ENCODE data around the gene ATF2. TPM values are rescaled to one million over a fixed set of nuclear protein-coding genes. Genes with fewer than 3 reads are reported as not detected.

Gene ATF2
- total RNA-seq, 2 experiments from 2014 or later, result 42.9 to 48.4 TPM

DNA sequence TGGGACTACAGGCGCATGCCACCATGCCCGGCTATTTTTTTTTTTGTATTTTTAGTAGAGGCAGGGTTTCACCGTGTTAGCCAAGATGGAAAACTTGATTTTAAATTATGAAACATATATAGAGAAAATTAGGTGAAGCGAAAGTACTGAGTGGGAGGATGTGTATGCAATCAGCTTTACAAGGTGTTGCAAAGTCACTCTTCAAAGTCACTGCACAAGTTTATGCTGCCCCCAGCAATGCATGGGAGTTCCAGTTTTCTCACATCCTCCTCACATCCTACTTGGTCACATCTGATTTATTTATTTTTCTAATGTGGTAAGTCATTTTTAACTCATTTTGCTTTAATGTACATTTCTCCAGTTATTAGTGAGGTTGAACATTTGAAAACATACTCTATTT, 113.7 kb downstream of the ATF2 start:
- peaks cover 6% of the 10 kb centered on the region for H3K36me3 Mint-ChIP-seq (ENCODE audit: low read depth)
- no peak for DNase-seq
- TF ChIP-seq, protein P1, sequence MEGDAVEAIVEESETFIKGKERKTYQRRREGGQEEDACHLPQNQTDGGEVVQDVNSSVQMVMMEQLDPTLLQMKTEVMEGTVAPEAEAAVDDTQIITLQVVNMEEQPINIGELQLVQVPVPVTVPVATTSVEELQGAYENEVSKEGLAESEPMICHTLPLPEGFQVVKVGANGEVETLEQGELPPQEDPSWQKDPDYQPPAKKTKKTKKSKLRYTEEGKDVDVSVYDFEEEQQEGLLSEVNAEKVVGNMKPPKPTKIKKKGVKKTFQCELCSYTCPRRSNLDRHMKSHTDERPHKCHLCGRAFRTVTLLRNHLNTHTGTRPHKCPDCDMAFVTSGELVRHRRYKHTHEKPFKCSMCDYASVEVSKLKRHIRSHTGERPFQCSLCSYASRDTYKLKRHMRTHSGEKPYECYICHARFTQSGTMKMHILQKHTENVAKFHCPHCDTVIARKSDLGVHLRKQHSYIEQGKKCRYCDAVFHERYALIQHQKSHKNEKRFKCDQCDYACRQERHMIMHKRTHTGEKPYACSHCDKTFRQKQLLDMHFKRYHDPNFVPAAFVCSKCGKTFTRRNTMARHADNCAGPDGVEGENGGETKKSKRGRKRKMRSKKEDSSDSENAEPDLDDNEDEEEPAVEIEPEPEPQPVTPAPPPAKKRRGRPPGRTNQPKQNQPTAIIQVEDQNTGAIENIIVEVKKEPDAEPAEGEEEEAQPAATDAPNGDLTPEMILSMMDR (IDR thresholded peaks at IDR 0.05), result no peak
- no peak for ATAC-seq
- intact Hi-C loops (cut with micrococcal nuclease), result no loop called here
- CTCF ChIA-PET, result no interaction called here
- POLR2A ChIA-PET, result interaction anchor here (0.7 kb wide), 1 partner anchor 319 kb away, joined by 3 read pairs; no protein-coding TSS in a partner anchor
- no peak overlapping the region for H3K27ac Mint-ChIP-seq
- H3K9me3 Mint-ChIP-seq, result no peaks in the 10 kb centered on the region
- no peak overlapping the region for H3K4me3 Mint-ChIP-seq
- H3K4me1 Mint-ChIP-seq (ENCODE audit: low read depth), result peaks cover 3% of the 10 kb centered on the region
- H3K27me3 Mint-ChIP-seq, result no peaks in the 10 kb centered on the region

DNA sequence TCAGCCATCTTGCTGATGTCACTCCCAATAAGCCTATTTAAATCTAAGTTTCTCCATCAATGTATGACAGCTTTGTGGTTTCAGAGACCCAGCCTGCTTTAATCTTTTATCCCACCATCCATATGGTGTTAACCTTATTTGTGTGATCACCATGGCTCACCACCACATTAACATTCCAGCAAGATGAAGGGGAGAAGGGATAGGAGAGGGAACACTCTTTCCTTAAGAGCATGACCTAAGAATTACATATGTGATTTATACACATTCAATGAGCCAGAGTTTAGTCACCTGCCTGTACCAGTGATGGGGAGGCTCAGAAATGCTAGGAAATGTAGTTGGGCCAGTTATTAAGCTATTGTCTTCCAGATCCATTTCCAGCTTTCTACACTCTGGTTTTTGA, 118.3 kb downstream of the ATF2 start:
- Mint-ChIP-seq H3K36me3 (ENCODE audit: low read depth) (peaks cover 2% of the 10 kb centered on the region), H3K4me1 (ENCODE audit: low read depth) (peaks cover 3% of the 10 kb centered on the region), H3K27ac (no peak overlapping the region), H3K9me3 (no peaks in the 10 kb centered on the region), H3K27me3 (no peaks in the 10 kb centered on the region), H3K4me3 (no peak overlapping the region)
- ATAC-seq (no peak), DNase-seq (no peak)
- ChIA-PET POLR2A (no interaction called here), CTCF (interaction anchor here (0.6 to 1.5 kb wide), 2 partner anchors 8 to 11 kb away, joined by 3 to 4 read pairs; no protein-coding TSS in a partner anchor)
- TF ChIP-seq, protein P1 (IDR thresholded peaks at IDR 0.05), result no peak
- intact Hi-C loops (cut with micrococcal nuclease), result no loop called here

DNA sequence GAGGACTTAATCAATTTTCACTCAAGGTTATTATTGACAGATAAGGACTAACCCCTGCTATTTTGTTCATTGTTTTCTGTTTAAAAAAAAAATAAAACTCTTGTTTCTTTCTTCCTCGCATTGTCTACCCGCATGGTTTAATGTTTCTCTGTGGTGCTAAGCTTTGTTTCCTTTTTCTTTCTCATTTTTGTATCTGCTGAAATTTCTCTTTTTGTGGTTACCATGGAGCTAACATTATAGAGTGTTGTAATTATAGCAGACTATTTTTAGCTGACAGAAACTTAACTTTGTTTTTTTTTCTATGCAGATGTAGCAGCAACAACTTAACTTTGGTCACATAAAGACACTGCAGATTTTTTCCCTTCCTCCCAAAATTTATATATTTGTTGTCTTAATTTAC, 119.7 kb downstream of the ATF2 start:
- POLR2A ChIA-PET, result no interaction called here
- intact Hi-C loops (cut with micrococcal nuclease), result no loop called here
- TF ChIP-seq, protein P1 (IDR thresholded peaks at IDR 0.05), result no peak
- CTCF ChIA-PET, result interaction anchor here (1.3 kb wide), 1 partner anchor 15 kb away, joined by 4 read pairs; no protein-coding TSS in a partner anchor
- peaks cover 2% of the 10 kb centered on the region for H3K36me3 Mint-ChIP-seq (ENCODE audit: low read depth)
- no peak for ATAC-seq
- H3K4me3 Mint-ChIP-seq, result no peak overlapping the region
- H3K9me3 Mint-ChIP-seq, result peaks cover 2% of the 10 kb centered on the region
- DNase-seq, result no peak
- H3K4me1 Mint-ChIP-seq (ENCODE audit: low read depth), result no peaks in the 10 kb centered on the region
- H3K27me3 Mint-ChIP-seq, result no peaks in the 10 kb centered on the region
- no peak overlapping the region for H3K27ac Mint-ChIP-seq

DNA sequence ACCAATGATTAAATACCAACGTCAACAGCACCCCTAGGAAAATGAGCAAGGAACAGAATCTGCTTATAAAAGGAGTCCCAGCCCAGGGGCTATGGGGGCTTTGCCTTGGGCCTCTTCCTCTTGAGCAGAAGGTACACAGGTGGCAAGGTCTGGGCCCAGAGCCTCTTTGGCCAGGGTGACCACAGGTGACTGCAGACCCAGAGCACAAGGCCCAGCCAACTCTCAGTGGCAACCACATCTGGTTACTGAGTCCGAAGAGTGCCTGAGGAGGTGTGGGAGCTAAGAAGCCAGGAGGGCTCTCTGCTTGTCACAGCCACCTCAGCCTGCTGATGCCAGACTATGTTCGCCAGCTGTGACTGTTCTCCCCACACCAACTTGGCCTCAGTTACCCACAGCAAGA, 128.5 kb downstream of the ATF2 start:
- no peaks in the 10 kb centered on the region for H3K27me3 Mint-ChIP-seq
- peaks cover 6% of the 10 kb centered on the region for H3K9me3 Mint-ChIP-seq
- TF ChIP-seq, protein P1 (IDR thresholded peaks at IDR 0.05), result no peak
- H3K4me3 Mint-ChIP-seq, result no peak overlapping the region
- no peaks in the 10 kb centered on the region for H3K36me3 Mint-ChIP-seq (ENCODE audit: low read depth)
- ATAC-seq (no peak), DNase-seq (no peak)
- intact Hi-C loops (cut with micrococcal nuclease), result loop anchor here (10.0 kb wide), 1 partner anchor 245 kb away; no protein-coding TSS in a partner anchor
- H3K27ac Mint-ChIP-seq, result no peak overlapping the region
- ChIA-PET CTCF (no interaction called here), POLR2A (interaction anchor here (0.6 to 0.9 kb wide), 2 partner anchors 110 to 246 kb away, joined by 3 read pairs; no protein-coding TSS in a partner anchor)
- H3K4me1 Mint-ChIP-seq (ENCODE audit: low read depth), result peaks cover 5% of the 10 kb centered on the region

DNA sequence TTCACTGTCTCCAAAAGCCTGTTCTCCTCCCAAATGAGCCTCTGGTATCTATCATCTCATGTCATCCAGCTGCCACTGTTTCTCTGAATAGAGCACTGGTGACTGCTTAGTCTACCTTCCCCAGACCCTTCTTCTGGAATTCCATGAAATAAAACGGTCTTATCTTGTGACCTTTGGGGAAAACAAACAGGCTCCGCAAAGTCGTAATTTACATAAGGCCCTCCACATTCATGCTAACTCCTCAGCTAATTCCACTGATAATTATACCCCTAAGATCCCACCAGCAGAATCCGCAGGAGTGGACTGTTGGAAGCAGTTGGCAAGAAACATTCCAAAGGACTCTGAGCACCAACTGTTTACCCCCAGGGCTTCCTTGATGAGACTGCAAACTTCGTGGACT, 129.0 kb downstream of the ATF2 start:
- Mint-ChIP-seq H3K27me3 (no peaks in the 10 kb centered on the region), H3K9me3 (peaks cover 4% of the 10 kb centered on the region), H3K27ac (no peak overlapping the region), H3K4me1 (ENCODE audit: low read depth) (peaks cover 5% of the 10 kb centered on the region), H3K4me3 (no peak overlapping the region), H3K36me3 (ENCODE audit: low read depth) (no peaks in the 10 kb centered on the region)
- ATAC-seq (no peak), DNase-seq (no peak)
- intact Hi-C loops (cut with micrococcal nuclease), result loop anchor here (10.0 kb wide), 1 partner anchor 246 kb away; no protein-coding TSS in a partner anchor
- CTCF ChIA-PET, result interaction anchor here (1.3 kb wide), 1 partner anchor 10 kb away, joined by 4 read pairs; no protein-coding TSS in a partner anchor
- POLR2A ChIA-PET, result no interaction called here
- TF ChIP-seq, protein P1 (IDR thresholded peaks at IDR 0.05), result no peak
